Measurements from ENCODE around the gene ERP27.

The ERP27 gene

DNA sequence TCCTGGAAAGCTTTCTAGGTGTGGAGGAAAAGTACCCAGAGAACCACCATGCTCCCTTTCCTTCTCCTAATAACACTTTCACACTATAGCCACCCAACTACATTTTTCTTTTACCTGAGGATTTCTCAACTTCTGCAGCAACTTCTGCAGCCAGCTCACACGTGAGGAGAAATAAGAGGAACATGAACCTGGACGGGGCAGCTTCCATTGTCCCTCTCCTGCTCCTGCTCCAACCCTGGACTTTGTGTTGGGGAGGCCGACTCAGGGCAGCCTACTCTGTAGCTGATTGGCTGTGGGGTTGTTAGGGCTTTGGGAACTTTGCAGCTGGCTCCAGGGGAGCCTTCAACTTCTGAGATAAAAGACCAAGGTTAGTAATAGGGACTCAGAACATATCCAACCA lies at the start of gene ERP27:
ERP27 (minus strand) TSS at position 237 of the 400 bp plus-strand sequence; CDS start at position 208, 29 bp downstream.
- DNase-seq (ENCODE audit: low spot score) = no peak

DNA sequence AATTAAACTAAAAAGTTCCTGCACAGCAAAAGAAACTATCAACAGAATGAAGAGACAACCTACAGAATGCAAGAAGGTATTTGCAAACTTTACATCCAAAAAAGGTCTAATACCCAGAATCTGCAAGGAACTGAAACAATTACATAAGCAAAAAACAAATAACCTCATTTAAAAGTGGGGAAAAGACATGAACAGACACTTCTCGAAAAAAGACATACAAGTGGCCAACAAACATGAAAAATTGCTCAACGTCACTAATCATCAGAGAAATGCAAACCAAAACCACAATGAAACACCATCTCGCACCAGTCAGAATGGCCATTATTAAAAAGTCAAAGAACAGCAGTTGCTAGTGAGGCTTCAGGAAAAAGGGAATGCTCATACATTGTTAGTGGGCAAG lies 49.7 kb upstream of the ERP27 start:
- no peak for DNase-seq (ENCODE audit: low spot score)

DNA sequence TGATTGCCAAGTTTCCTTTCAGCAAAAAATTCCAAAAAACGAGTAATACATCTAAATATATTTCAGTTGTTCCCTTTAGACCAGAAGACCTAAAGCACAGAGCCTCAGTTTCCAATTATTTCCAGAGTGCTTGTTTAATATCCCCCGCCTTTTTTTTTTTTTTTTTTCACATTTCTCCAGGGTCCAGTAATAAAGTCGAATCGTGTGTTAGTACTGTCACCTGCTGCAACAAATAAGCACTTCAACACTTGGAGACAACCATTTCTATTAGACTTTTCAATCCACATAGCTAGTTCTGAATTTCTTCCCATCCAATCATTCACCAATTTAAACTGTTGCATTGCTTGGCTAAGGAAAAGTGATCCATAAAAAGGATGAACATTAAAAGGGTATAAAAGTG lies 48.1 kb upstream of the ERP27 start:
- no peak for DNase-seq (ENCODE audit: low spot score)

DNA sequence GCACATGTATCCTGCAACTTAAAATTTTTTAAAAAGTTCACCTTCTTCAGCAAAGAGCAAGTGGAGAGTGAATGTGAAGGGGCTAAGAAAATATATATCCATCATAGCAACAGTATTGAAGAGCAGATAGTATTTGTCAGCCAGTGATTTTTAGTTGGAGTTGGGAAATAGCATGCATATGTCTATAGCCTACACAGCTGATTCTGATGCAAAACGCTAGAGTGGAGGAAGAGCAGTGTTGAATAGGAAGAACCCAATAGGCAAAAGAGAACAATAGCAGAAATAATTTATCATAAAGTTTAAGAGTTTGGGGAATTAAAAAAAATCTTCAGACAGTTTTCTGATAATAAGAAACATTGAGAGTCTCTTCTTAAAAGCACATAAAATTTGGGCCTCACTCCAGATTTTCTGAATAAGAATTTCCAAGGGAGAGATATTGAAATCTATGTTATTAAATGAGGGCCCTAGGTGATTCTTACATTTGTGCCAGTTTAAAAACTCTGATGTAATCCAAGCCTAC lies 46.5 kb upstream of the ERP27 start:
- DNase-seq (ENCODE audit: low spot score) = no peak

DNA sequence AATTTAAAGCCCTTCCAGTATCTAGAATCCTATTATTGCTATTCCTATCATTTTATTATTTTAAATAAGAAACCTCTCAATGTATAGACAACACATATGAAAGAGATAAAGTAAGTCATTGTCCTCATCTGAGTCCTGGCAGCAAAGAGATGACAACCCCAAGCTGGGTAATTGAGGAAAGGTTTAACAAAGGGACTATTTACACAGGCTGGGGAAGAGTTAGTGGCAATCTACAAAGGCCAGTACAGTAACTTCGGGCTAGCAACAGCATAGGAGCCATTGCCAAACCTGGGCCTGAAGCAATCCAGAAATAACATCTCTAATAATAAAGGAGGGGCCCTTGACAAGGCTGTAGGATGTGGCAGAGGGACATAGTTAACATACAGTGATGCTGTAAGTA lies 45.7 kb upstream of the ERP27 start:
- no peak for DNase-seq (ENCODE audit: low spot score)

DNA sequence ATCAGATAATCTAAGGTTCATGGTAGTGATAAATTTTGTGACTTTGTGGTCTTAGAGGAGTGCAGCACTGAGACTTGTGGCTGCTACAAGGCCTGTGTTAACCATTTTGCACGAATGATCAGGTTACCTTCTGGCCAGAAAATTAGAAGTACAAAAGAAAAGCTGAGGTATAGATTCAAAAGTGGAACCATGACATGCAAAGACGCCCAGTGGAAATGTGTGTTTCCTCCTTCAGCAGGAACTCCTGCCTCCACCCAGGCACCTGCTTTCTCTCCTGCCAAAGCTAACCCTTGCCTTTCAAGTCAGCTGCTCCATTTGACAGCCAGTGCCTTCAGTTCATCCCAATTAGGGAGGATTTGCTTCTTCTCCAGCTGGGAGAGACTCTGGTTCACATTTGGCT lies 44.7 kb upstream of the ERP27 start:
- DNase-seq (ENCODE audit: low spot score) = no peak

DNA sequence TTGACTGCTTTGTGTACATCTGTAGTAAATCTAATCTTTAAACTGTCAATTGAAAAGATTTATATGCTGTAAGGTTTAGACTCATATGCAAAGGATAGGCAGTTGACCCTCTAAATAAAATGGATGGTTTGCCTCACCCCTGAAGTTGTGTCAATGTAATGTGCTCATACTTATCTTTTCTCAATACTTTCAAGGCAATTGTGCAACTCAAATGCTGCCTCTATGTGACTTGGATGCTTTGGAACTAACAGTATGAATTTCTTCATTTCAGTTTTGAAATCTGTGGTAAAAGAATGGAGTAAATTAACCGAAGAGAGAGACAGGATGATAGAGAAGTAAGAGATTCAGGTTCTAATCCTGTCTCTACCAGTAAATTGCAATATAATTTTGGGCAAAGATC lies 44.2 kb upstream of the ERP27 start:
- no peak for DNase-seq (ENCODE audit: low spot score)

DNA sequence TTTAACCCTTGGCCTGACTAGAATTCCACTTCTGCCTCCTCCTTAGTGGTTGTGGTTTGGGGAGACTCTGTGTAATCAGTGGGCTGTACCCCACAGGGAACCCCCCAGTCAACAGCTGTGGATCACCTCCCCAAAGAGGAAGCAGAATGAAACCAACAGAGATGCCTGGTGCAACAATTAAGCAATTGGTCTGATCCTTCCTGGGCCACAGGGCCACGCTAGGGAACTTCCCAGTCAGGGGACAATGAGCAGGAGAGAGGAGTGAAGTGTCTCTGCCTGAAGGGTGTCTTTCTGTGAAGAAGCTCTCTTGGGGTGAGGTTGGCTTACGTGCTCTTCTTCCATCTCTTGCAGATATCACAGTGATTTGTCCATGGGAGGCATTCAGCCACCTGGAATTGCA lies 42.7 kb upstream of the ERP27 start:
- DNase-seq (ENCODE audit: low spot score) = no peak

DNA sequence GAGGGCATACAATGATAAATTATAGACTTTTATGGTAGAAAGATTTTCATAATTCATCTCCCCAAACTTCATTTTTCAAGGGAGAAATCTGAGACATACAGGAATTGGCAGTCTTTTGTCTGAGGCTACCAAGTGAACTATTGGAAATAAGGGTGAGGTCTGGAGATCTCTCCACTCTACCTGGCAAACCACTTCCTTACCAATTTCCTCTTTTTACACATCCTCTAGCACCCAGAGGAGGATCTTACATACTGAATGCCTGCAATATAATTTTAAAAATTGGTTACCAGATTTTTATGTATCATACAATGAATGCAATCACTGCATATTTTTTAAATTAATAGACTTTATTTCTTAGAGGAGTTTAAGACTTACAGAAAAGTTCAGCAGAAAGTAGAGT lies 41.1 kb upstream of the ERP27 start:
- DNase-seq (ENCODE audit: low spot score) = no peak

DNA sequence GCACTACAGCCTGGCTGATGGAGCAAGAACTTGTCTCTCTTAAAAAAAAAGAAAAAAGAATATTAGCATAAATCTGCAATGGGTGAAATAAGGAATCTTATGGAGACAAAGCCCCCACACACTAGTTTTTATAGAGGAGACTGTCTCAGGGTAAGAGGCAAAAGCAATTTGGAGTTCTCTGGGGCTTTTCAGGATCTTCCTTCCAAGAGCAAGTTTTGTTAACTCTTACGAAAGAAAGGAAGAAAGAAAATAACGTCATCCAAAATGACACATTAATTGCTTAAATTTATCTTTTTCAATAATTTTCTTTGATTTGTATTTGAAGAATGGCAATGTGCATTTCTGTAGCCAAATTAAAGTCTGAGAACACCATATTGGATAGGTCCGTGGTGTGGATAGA lies 38.3 kb upstream of the ERP27 start:
- no peak for DNase-seq (ENCODE audit: low spot score)

DNA sequence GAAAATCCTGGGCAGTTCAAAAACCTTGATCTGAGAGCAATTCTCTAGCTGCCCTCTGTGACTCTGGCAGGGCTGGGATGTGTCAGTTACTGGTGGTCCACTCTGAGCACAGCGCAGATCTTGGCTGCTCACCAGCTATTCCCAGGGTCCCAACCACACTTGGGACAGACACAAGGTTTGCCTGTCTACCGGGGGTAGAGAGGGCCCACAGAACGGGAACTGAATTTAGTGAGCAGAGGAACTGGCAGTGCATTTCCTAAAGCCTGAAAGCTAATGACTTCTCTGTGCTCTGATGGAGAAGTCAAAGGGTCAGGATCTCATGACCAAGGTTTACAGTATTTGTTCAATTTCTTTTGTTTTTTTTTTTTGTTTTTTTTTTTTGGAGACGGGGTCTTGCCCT lies 37.1 kb upstream of the ERP27 start:
- no peak for DNase-seq (ENCODE audit: low spot score)

DNA sequence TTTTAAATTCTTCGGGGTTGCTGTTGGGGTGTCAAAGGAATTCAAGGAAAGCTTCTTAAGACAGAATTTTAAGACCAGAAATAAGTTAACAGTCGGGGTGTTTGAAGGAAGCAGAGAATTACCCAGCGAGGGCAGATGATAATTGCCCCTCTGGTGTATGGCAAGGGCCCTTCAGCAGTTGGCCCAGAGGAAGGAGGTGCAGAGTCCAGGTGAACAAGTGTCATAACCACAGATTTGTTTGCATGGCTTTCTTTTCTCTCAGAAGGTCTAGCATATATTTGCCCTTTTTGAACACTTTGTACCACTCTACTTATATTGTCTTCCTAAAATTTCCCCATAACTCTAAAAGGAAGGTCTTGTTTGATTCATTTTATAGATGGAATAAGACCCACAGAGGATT lies 36.3 kb upstream of the ERP27 start:
- DNase-seq (ENCODE audit: low spot score) = no peak

DNA sequence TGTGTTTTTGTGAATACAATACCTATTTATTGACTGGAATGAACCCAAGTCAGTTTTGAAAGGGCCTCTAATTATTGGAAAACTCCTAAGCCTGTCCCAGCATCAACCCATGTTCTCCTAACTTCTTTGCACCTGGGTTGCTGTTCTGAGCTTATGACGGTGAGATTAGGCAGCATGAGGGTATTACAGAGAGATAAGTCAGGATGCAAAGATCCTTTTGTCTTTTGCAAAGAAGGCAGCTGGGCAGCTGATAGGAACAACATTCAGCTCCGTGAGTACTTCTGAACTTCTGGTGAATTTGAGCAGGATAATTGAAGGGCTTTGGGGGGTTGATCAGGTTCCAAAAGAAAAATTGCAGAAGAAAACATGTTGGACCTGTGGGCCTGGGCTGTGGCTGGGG lies 34.5 kb upstream of the ERP27 start, which contains the start of gene PDE6H:
PDE6H (plus strand) TSS at position 227 of the 400 bp plus-strand sequence. CDS start 4,971 bp downstream, outside the sequence.
- no peak for DNase-seq (ENCODE audit: low spot score)

DNA sequence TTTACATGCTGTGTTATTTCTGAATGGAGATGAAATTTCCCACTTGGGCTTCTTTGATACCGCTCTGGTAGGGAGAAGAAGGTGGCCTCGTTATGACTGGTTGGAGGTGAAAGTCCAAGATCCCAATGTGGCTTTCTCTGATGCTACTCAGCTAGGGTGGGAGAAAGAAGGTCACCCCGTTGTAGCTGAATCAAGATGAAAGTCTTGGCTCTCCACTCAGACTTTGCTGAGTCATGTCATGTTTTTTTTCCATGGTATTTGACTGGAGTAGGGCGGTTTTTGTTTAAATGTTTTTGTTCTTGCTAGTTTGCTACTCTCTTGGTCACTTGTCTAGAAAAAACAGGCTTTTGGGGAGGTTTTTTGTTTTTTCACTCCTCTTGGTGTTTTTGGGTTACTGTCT lies 32.1 kb upstream of the ERP27 start:
- DNase-seq (ENCODE audit: low spot score) = peak; percentile 39

DNA sequence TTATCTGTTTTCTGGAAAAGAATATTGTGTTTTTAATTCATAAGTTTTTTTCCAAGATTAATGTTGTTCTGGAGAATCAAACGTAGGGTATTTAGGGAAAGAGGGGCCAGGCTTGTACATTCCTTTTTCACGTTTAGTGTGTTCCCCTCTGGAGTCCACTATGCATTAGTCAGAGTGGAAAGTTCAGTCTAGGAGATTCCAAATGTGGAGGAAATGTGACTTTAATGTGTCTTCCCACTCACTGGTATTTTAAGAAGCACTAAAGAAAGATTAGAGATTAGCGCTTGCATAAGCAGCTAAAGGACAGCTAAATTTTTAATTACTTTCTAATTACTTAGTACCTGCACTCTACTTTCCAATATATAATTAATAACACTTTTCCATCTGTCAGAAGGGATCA lies 30.1 kb upstream of the ERP27 start:
- DNase-seq (ENCODE audit: low spot score) = no peak

DNA sequence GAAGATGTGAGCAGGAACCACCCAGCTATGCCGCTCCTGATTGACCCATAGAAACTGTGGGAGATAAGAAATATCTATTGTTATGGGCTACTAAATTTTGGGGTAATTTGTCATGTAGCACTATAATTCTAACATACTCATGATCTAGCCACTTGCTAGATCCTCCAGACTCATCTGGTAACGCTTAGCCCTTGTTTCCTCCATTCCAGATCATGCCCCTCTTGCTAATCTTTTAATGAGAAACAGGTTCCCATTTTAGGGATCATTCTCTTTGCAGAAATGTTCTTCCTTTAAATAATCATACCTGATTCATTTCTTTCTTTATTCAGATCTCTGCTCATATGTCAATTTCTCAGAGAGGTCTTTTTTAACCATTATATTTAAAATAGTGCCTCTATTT lies 26.9 kb upstream of the ERP27 start:
- DNase-seq (ENCODE audit: low spot score) = no peak

DNA sequence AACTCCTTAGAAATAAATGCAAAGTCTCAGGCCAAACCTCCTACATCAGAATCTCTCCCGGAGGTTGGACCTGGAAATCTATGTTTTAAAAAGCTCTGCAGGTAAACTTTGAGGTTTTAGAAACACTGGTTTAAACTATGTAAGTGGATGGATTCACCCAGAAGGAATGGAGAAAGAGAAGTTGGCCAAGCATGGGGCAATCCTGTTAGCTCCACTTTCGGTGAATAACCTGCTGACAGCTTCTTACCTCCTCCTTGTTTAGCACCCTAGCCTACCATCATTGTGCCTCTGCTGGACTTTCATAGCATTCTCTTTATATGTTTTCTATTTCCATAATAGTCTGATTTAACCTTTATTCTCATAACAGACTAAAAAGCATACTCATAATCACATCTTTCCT lies 26.1 kb upstream of the ERP27 start:
- DNase-seq (ENCODE audit: low spot score) = no peak

DNA sequence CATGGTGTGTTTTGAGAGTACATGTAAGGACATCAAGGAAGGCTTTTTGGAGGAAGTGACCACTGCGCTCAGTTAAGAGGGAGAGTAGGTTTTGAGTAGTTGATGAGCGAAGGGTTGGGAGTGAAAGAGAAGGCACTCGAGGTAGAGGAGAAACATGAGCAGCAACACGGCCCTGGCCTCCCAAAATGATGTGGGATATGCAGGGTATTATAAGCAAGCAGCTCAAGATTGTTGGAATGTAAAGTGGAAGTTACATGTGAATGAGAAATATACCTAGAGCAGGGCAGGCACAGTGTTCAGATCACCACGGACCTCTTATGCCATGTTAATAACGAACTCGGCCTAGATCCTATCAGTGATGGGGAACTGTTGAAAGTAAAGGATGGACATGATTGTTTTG lies 25.2 kb upstream of the ERP27 start:
- no peak for DNase-seq (ENCODE audit: low spot score)

DNA sequence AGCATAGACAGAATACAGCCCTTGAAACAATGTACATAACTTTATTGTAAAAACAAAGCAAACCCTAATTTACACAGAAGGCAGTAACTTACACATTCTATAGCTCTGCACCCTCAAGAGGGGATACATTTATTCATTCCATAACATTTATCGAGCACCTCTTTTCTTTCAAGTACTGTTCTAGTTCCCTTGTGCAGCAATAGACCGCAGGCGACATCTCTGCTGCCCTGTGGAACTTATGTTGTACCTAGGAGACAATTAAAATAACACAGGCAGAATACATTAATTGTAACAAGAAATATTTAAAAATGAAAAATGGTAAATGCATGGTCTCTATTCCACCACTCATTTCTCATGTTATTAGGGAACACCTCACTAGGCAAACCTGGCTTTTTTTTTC lies 24.5 kb upstream of the ERP27 start:
- DNase-seq (ENCODE audit: low spot score) = no peak

DNA sequence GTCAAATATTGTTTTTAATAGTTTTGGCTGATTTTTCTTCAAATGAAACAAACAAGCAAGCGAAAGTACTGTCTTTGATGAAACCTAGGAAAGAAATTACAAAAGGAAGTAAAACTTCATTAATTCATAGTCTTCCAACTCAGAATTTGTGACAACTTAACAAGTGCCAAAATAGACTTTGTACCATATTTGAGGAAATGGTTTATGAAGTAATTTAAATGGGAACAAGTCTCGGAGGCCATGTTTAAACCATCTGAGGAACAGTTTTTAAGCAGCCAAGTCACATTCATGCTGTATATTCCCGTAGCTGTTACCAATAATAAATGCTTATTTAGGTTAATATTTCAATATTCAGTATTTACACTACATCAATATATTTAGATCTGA lies 23.8 kb upstream of the ERP27 start:
- DNase-seq (ENCODE audit: low spot score) = no peak

DNA sequence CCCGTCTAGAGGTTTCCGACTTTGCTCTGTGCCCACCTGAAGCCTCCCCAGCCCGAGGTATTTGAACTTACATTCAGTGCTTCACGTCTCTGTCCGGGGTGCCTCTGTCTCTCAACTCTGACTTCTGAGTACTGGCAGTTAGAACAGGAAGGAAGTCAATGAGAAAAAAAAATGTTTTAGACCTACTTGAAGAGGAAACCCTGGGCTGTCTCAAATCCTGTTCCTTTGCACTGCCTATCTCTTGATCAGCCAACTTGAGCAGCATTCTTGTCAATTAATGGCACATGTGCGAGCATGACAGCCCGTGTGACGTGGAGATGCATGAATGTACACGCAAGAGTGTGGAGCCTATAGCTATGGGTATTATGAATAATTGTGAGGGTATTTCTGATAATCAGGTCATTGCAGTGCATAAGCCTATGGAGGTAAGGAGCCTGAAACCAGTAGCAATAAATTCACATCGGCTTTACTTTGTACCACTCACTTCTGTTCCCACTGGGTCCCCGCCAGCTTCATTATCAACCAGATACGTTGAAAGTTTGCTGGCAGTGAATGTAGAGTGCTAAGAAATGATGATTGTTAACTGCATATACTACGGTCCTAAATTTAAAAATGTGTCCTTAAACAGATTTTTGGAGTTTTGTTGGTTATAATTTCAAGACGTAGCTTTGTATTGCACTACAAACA lies 23.3 kb upstream of the ERP27 start, which contains the start of gene ARHGDIB:
ARHGDIB (minus strand) TSS at position 136 of the 687 bp plus-strand sequence. CDS start 10,889 bp downstream, outside the sequence.
- no peak for DNase-seq (ENCODE audit: low spot score)

DNA sequence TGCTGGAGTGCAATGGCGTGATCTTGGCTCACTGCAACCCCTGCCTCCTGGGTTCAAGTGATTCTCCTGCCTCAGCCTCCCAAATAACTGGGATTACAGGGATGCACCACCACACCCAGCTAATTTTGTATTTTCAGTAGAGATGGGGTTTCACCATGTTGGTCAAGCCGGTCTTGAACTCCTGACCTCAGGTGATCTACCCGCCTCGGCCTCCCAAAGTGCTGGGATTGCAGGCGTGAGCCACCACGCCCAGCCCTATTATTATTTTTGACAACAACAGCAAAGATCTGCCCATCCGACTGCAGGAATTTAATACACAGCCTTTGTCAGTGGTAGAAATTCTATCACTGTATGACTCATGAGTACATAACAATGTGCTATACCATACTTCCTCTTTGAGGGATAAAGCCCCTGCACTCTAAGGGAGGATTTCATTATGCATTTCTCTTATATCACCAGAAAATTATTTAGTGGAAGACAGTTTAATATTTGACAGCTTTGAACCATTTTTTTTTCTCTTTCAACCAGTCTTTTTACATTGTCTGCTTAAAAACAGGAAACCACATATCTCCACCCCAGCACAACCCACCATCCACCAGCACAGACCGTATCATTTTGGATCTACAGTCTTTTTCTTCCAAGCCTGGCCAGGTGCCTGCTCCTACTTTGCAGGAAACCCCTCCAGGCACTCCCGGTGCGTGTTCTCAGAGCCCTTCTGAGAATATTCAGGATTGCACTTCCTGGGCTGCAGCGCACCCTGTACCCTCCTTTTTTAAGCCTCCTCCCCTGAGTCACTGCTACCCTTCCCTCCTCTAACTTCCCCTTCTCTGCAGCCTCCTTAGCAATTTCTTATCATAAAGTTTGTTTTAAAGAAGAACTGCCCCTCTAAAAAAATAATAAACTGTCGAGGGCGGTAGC lies 22.5 kb upstream of the ERP27 start:
- DNase-seq (ENCODE audit: low spot score) = no peak

DNA sequence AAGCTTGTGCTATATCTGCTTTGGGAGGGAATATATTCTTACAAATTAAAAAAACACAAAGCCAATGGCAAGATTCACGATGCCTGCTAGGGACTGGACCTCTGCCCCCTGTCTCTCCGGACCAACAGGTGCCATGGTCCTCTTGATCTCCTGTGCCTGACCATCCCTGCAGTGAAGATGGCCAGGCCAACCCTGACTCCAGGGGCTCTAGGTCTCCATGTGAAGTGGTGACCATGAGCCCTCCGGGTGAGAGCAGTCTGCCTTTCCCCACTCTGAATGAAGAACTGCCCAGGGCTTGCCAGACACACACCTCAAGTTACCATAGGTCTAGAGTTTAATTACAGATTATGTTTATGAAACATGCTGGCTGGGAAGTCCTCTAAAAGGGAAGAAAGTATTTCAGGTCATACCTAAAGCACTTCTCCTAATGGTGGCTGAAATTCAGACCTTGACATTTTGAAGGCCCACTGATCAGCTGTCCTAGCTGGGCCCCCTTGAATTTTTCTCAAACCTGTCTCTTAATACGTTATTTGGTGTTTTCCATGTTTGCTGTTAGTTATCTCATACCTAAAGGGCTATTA lies 21.7 kb upstream of the ERP27 start:
- DNase-seq (ENCODE audit: low spot score) = no peak
